ENCODE data around the gene HCRT. TPM values are rescaled to one million over a fixed set of nuclear protein-coding genes. Genes with fewer than 3 reads are reported as not detected.

The HCRT gene
- total and polyA plus RNA-seq, 7 experiments from 2014 or later, result not detected

- H3K27me3 ChIP-seq (ENCODE audit: control insufficient read depth in 2 of 2, insufficient read depth in 2 of 2, low read length in 2 of 2), result no peaks in the 10 kb centered on the region
- H3K4me1 ChIP-seq (ENCODE audit: control insufficient read depth in 2 of 2, insufficient read depth in 2 of 2, low read length in 2 of 2), result peaks cover 18 to 29% of the 10 kb centered on the region in 2 donors
- H3K27ac ChIP-seq (ENCODE audit: low read depth, low read length), result no peak overlapping the region
- H3K36me3 Mint-ChIP-seq, result peaks cover 0 to 1% (median 0%) of the 10 kb centered on the region in 5 donors
- ChIA-PET POLR2A (interaction anchor here (1.0 to 1.5 kb wide), 2 partner anchors 15 to 310 kb away, joined by 3 to 6 read pairs; partner anchors contain the start of gene GHDC), CTCF (no interaction called here)
- H3K4me1 Mint-ChIP-seq, result peaks cover 10 to 42% (median 34%) of the 10 kb centered on the region in 7 donors
- DNase-seq (no peak), ATAC-seq (no peak)
- no peak overlapping the region for H3K27ac Mint-ChIP-seq
- H3K9me3 ChIP-seq (ENCODE audit: control insufficient read depth in 2 of 3, low read length in 3 of 3), result no peaks in the 10 kb centered on the region
- peaks cover 0 to 2% (median 0%) of the 10 kb centered on the region in 11 donors for H3K9me3 Mint-ChIP-seq
- intact Hi-C loops (cut with micrococcal nuclease), result no loop called here
- H3K27me3 Mint-ChIP-seq, result peaks cover 0 to 37% (median 13%) of the 10 kb centered on the region in 5 donors
- no peaks in the 10 kb centered on the region for H3K36me3 ChIP-seq (ENCODE audit: control insufficient read depth in 2 of 3, insufficient read depth in 3 of 3, low read length in 3 of 3)
- no peak overlapping the region for H3K4me3 ChIP-seq (ENCODE audit: low read length)
- peak overlapping the region in 6 of 10 donors; percentile 16 to 74 (median 50) for H3K4me3 Mint-ChIP-seq
These were observed 5.9 kb downstream of the HCRT start for GRCh38 chr17:42179335-42179734.

- Mint-ChIP-seq H3K36me3 (peaks cover 0 to 1% (median 0%) of the 10 kb centered on the region in 5 donors), H3K9me3 (peaks cover 0 to 2% (median 0%) of the 10 kb centered on the region in 11 donors), H3K4me3 (peak overlapping the region in 1 of 10 donors; percentile 21), H3K4me1 (peaks cover 8 to 44% (median 32%) of the 10 kb centered on the region in 7 donors), H3K27ac (no peak overlapping the region), H3K27me3 (peaks cover 0 to 37% (median 13%) of the 10 kb centered on the region in 5 donors)
- Histone ChIP-seq H3K36me3 (ENCODE audit: control insufficient read depth in 2 of 3, insufficient read depth in 3 of 3, low read length in 3 of 3) (no peaks in the 10 kb centered on the region), H3K4me1 (ENCODE audit: control insufficient read depth in 2 of 2, insufficient read depth in 2 of 2, low read length in 2 of 2) (peaks cover 15 to 28% of the 10 kb centered on the region in 2 donors), H3K27me3 (ENCODE audit: control insufficient read depth in 2 of 2, insufficient read depth in 2 of 2, low read length in 2 of 2) (no peaks in the 10 kb centered on the region), H3K4me3 (ENCODE audit: low read length) (no peak overlapping the region), H3K9me3 (ENCODE audit: control insufficient read depth in 2 of 3, low read length in 3 of 3) (no peaks in the 10 kb centered on the region), H3K27ac (ENCODE audit: low read depth, low read length) (no peak overlapping the region)
- DNase-seq (no peak), ATAC-seq (peak; percentile 12)
- CTCF ChIA-PET, result no interaction called here
- intact Hi-C loops (cut with micrococcal nuclease), result no loop called here
- POLR2A ChIA-PET, result interaction anchor here (1.0 to 1.5 kb wide), 2 partner anchors 15 to 310 kb away, joined by 3 to 6 read pairs; partner anchors contain the start of gene GHDC
These were observed 6.4 kb downstream of the HCRT start for GRCh38 chr17:42178817-42179216.

- ATAC-seq (no peak), DNase-seq (no peak)
- peaks cover 0 to 1% (median 0%) of the 10 kb centered on the region in 5 donors for H3K36me3 Mint-ChIP-seq
- Histone ChIP-seq H3K27ac (ENCODE audit: low read depth, low read length) (no peak overlapping the region), H3K27me3 (ENCODE audit: control insufficient read depth in 2 of 2, insufficient read depth in 2 of 2, low read length in 2 of 2) (no peaks in the 10 kb centered on the region), H3K36me3 (ENCODE audit: control insufficient read depth in 2 of 3, insufficient read depth in 3 of 3, low read length in 3 of 3) (no peaks in the 10 kb centered on the region), H3K4me1 (ENCODE audit: control insufficient read depth in 2 of 2, insufficient read depth in 2 of 2, low read length in 2 of 2) (peaks cover 8 to 19% of the 10 kb centered on the region in 2 donors), H3K9me3 (ENCODE audit: control insufficient read depth in 2 of 3, low read length in 3 of 3) (no peaks in the 10 kb centered on the region), H3K4me3 (ENCODE audit: low read length) (no peak overlapping the region)
- intact Hi-C loops (cut with micrococcal nuclease), result no loop called here
- H3K27me3 Mint-ChIP-seq, result peaks cover 0 to 37% (median 13%) of the 10 kb centered on the region in 5 donors
- peaks cover 0 to 33% (median 22%) of the 10 kb centered on the region in 7 donors for H3K4me1 Mint-ChIP-seq
- H3K9me3 Mint-ChIP-seq, result no peaks in the 10 kb centered on the region
- CTCF ChIA-PET, result no interaction called here
- H3K27ac Mint-ChIP-seq, result no peak overlapping the region
- H3K4me3 Mint-ChIP-seq, result peak overlapping the region in 1 of 10 donors; percentile 18
- POLR2A ChIA-PET, result no interaction called here
These were observed 7.6 kb downstream of the HCRT start for GRCh38 chr17:42177684-42178083.

GRCh38 chr17:42174126-42174783 is 11.0 kb downstream of the HCRT start:
- intact Hi-C loops (cut with micrococcal nuclease), result no loop called here
- no peaks in the 10 kb centered on the region for H3K27me3 ChIP-seq (ENCODE audit: control insufficient read depth in 2 of 2, insufficient read depth in 2 of 2, low read length in 2 of 2)
- peaks cover 0 to 1% (median 0%) of the 10 kb centered on the region in 5 donors for H3K36me3 Mint-ChIP-seq
- H3K9me3 Mint-ChIP-seq, result no peaks in the 10 kb centered on the region
- CTCF ChIA-PET, result no interaction called here
- H3K4me3 Mint-ChIP-seq, result no peak overlapping the region
- H3K27ac Mint-ChIP-seq, result no peak overlapping the region
- H3K4me3 ChIP-seq (ENCODE audit: low read length), result no peak overlapping the region
- peaks cover 0 to 17% (median 8%) of the 10 kb centered on the region in 5 donors for H3K27me3 Mint-ChIP-seq
- DNase-seq (no peak), ATAC-seq (no peak)
- no peaks in the 10 kb centered on the region for H3K36me3 ChIP-seq (ENCODE audit: control insufficient read depth in 2 of 3, insufficient read depth in 3 of 3, low read length in 3 of 3)
- H3K9me3 ChIP-seq (ENCODE audit: control insufficient read depth in 2 of 3, low read length in 3 of 3), result no peaks in the 10 kb centered on the region
- peaks cover 0 to 17% (median 6%) of the 10 kb centered on the region in 7 donors for H3K4me1 Mint-ChIP-seq
- POLR2A ChIA-PET, result no interaction called here
- peaks cover 0 to 8% of the 10 kb centered on the region in 2 donors for H3K4me1 ChIP-seq (ENCODE audit: control insufficient read depth in 2 of 2, insufficient read depth in 2 of 2, low read length in 2 of 2)
- no peak overlapping the region for H3K27ac ChIP-seq (ENCODE audit: low read depth, low read length)

- intact Hi-C loops (cut with micrococcal nuclease), result no loop called here
- CTCF ChIA-PET, result no interaction called here
- DNase-seq, result no peak
- Mint-ChIP-seq H3K9me3 (peaks cover 0 to 1% (median 0%) of the 10 kb centered on the region in 11 donors), H3K36me3 (no peaks in the 10 kb centered on the region), H3K4me1 (peaks cover 0 to 12% (median 0%) of the 10 kb centered on the region in 7 donors), H3K27ac (no peak overlapping the region), H3K27me3 (peaks cover 0 to 9% (median 0%) of the 10 kb centered on the region in 5 donors), H3K4me3 (no peak overlapping the region)
- H3K27me3 ChIP-seq (ENCODE audit: control insufficient read depth in 2 of 2, insufficient read depth in 2 of 2, low read length in 2 of 2), result no peaks in the 10 kb centered on the region
- no peaks in the 10 kb centered on the region for H3K9me3 ChIP-seq (ENCODE audit: control insufficient read depth in 2 of 3, low read length in 3 of 3)
- ATAC-seq, result no peak
- H3K27ac ChIP-seq (ENCODE audit: low read depth, low read length), result no peak overlapping the region
- no peaks in the 10 kb centered on the region for H3K4me1 ChIP-seq (ENCODE audit: control insufficient read depth in 2 of 2, insufficient read depth in 2 of 2, low read length in 2 of 2)
- H3K4me3 ChIP-seq (ENCODE audit: low read length), result no peak overlapping the region
- no peaks in the 10 kb centered on the region for H3K36me3 ChIP-seq (ENCODE audit: control insufficient read depth in 2 of 3, insufficient read depth in 3 of 3, low read length in 3 of 3)
- POLR2A ChIA-PET, result interaction anchor here (0.6 kb wide), 1 partner anchor 73 kb away, joined by 4 read pairs; no protein-coding TSS in a partner anchor
These were observed 13.4 kb downstream of the HCRT start for GRCh38 chr17:42171831-42172230.

GRCh38 chr17:42169351-42169750 is 15.9 kb downstream of the HCRT start:
- H3K4me3 Mint-ChIP-seq, result no peak overlapping the region
- no peaks in the 10 kb centered on the region for H3K36me3 ChIP-seq (ENCODE audit: control insufficient read depth in 2 of 3, insufficient read depth in 3 of 3, low read length in 3 of 3)
- H3K4me1 Mint-ChIP-seq, result peaks cover 0 to 12% (median 0%) of the 10 kb centered on the region in 7 donors
- CTCF ChIA-PET, result no interaction called here
- no peaks in the 10 kb centered on the region for H3K9me3 ChIP-seq (ENCODE audit: control insufficient read depth in 2 of 3, low read length in 3 of 3)
- H3K4me1 ChIP-seq (ENCODE audit: control insufficient read depth in 2 of 2, insufficient read depth in 2 of 2, low read length in 2 of 2), result no peaks in the 10 kb centered on the region
- peaks cover 0 to 6% (median 0%) of the 10 kb centered on the region in 5 donors for H3K27me3 Mint-ChIP-seq
- peaks cover 0 to 4% (median 0%) of the 10 kb centered on the region in 11 donors for H3K9me3 Mint-ChIP-seq
- intact Hi-C loops (cut with micrococcal nuclease), result no loop called here
- H3K27me3 ChIP-seq (ENCODE audit: control insufficient read depth in 2 of 2, insufficient read depth in 2 of 2, low read length in 2 of 2), result no peaks in the 10 kb centered on the region
- no peak for DNase-seq
- ATAC-seq, result no peak
- no peak overlapping the region for H3K27ac Mint-ChIP-seq
- no peaks in the 10 kb centered on the region for H3K36me3 Mint-ChIP-seq
- no peak overlapping the region for H3K27ac ChIP-seq (ENCODE audit: low read depth, low read length)
- no peak overlapping the region for H3K4me3 ChIP-seq (ENCODE audit: low read length)
- POLR2A ChIA-PET, result no interaction called here
